Central memory CD8-positive, alpha-beta T cell (primary cell): ENCODE measurements around the gene MFAP3L.

Experiments used
- ATAC-seq: fragments of 150-1000 bp; cut with Tn5 transposase; replicated peaks from 2 replicates; pipeline ENCODE4 v1.10.0; 2022; ENCODE audit warnings: mild to moderate bottlenecking, moderate FRiP score, moderate number of reproducible peaks; ENCODE audit not compliant: poor library complexity, severe bottlenecking; ENCODE audit errors: extremely low read depth
- DNase-seq, 2 donors: peaks; one replicate each; pipeline ENCODE4 v3.0.0; 2021; ENCODE audit warnings: low spot score in 2 of 2
- H3K27ac Mint-ChIP-seq: one replicate; pipeline ENCODE4 v1.8.0; 2022; ENCODE audit warnings: low read depth, mild to moderate bottlenecking, moderate library complexity, mixed read lengths
- H3K27me3 Mint-ChIP-seq: one replicate; pipeline ENCODE4 v1.8.0; 2022; ENCODE audit warnings: mixed read lengths
- H3K36me3 Mint-ChIP-seq: one replicate; pipeline ENCODE4 v1.8.0; 2022; ENCODE audit warnings: mild to moderate bottlenecking, moderate library complexity, mixed read lengths; ENCODE audit not compliant: insufficient read depth
- H3K4me1 Mint-ChIP-seq: one replicate; pipeline ENCODE4 v1.8.0; 2022; ENCODE audit warnings: mixed read lengths
- H3K4me3 Mint-ChIP-seq: one replicate; pipeline ENCODE4 v1.8.0; 2022; ENCODE audit warnings: mild to moderate bottlenecking, moderate library complexity, mixed read lengths
- H3K9me3 Mint-ChIP-seq: one replicate; pipeline ENCODE4 v1.8.0; 2022; ENCODE audit warnings: mixed read lengths

Gene MFAP3L

DNA sequence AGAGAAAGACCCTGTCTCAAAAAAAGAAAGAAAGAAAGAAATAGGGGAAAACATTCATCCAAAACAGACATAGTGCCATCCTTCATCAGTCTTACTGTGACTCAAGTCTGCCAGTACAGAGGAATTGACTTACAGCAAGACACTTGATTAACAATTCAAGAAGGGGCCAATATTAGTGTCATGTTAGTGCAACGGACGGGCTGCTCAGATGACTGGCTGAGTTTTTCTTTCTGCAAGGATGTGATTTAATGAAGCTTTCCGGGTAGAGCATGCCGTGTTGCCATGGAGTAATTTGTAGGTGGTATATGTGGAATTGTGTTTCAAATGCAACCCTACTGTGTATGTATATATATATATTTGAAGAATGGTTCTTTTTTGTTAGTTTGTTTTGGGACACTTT, 12.6 kb upstream of the MFAP3L start:
- no peak for DNase-seq
- Mint-ChIP-seq H3K27ac (no peak overlapping the region), H3K27me3 (peaks cover 21% of the 10 kb centered on the region), H3K9me3 (no peaks in the 10 kb centered on the region), H3K4me1 (no peaks in the 10 kb centered on the region), H3K4me3 (no peak overlapping the region), H3K36me3 (no peaks in the 10 kb centered on the region)
- no peak for ATAC-seq

- H3K4me3 Mint-ChIP-seq = no peak overlapping the region
- H3K27ac Mint-ChIP-seq = no peak overlapping the region
- DNase-seq (no peak), ATAC-seq (no peak)
- no peaks in the 10 kb centered on the region for H3K4me1 Mint-ChIP-seq
- H3K27me3 Mint-ChIP-seq = peaks cover 21% of the 10 kb centered on the region
- H3K9me3 Mint-ChIP-seq = no peaks in the 10 kb centered on the region
- no peaks in the 10 kb centered on the region for H3K36me3 Mint-ChIP-seq
Observed at GRCh38 chr4:170038232-170038631, 12.0 kb upstream of the MFAP3L start.

DNA sequence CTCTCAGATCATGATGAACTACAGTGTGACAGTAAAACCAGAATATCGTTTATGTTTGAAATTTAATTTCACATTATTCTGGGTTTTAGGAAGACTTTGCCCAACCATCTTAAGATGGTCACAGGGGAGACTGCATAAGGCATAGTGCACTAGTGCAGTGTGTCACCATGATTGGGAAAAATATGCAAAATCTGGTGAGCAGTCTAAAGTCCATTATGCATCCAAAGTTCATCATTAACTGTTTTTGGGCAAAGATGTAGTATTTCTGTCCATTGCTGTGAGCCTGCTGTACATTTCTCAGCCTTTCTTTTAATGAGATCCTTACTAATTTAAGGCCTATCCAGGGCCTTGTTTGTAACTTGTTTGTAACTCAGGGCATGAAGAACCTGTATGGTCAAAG, 11.3 kb upstream of the MFAP3L start:
- Mint-ChIP-seq H3K9me3 (no peaks in the 10 kb centered on the region), H3K27me3 (peaks cover 21% of the 10 kb centered on the region)

DNA sequence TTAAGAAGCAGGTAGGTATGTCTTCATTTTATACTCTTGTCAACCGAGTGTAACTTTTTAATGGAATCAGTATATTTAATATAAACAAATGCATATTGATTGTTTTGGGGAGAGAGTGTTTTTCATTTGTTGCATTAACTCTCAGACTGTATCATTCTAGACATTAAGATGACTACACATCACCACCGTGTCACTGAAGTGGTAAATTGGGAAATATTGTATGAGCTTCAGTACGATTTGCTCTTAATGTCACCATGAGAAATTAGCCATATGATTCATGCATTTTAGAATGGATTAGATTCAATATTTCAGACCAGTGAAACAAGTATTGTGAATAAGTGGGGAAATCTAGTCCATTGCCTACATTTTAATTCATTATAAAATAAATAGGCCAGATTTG, 9.7 kb upstream of the MFAP3L start:
- H3K36me3 Mint-ChIP-seq = no peaks in the 10 kb centered on the region
- no peak overlapping the region for H3K4me3 Mint-ChIP-seq
- H3K27me3 Mint-ChIP-seq = peaks cover 18% of the 10 kb centered on the region
- DNase-seq (no peak), ATAC-seq (no peak)
- H3K27ac Mint-ChIP-seq = no peak overlapping the region
- H3K9me3 Mint-ChIP-seq = no peaks in the 10 kb centered on the region
- H3K4me1 Mint-ChIP-seq = no peaks in the 10 kb centered on the region

More for the DNA sequence above, 11.3 kb upstream of the MFAP3L start:
- DNase-seq (no peak), ATAC-seq (no peak)
- H3K4me3 Mint-ChIP-seq = no peak overlapping the region
- H3K27ac Mint-ChIP-seq = no peak overlapping the region
- no peaks in the 10 kb centered on the region for H3K36me3 Mint-ChIP-seq
- no peaks in the 10 kb centered on the region for H3K4me1 Mint-ChIP-seq

DNA sequence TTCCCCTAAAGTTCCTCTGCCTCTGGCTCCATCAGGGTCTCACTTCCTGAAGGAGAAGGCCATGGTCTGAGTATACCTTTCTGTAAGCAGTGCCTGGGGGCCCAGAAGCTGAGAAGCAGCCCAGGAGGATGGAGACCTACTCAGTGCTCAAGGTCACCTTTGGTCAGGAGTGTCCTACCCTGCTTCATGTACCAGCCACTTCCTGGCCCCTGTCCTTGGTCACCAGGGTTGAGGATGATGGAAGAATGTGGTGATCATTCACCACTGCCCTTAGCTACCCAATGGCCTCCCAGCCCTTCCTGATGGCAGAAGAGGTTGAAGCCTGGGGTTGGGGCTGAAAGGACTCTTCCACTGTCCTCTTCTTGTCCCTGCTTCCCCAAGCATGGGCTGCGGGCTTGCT, 9.0 kb upstream of the MFAP3L start:
- H3K9me3 Mint-ChIP-seq = no peaks in the 10 kb centered on the region
- H3K4me3 Mint-ChIP-seq = no peak overlapping the region
- no peak for ATAC-seq
- H3K27ac Mint-ChIP-seq = no peak overlapping the region
- DNase-seq = no peak
- peaks cover 12% of the 10 kb centered on the region for H3K27me3 Mint-ChIP-seq
- no peaks in the 10 kb centered on the region for H3K36me3 Mint-ChIP-seq
- H3K4me1 Mint-ChIP-seq = no peaks in the 10 kb centered on the region

DNA sequence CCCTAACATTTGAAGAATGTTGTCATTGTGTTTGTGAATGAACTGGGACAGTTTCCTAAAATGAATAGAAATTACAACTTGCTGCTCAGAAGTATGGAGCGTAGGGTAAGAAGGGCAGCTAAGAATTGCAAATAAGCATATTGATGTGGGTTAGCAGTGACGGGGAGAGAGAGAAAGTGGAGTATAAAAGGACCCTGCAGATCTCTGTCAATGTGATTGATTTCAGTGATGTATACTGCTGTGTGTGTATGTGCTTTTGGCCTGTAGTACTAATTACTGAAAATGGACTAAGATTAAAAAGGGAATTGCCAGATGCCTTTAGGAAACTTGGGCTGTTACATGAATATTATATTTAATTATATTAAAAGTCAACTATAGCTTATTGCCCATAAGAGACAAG, 7.8 kb upstream of the MFAP3L start:
- H3K27me3 Mint-ChIP-seq = no peaks in the 10 kb centered on the region
- no peaks in the 10 kb centered on the region for H3K9me3 Mint-ChIP-seq
- DNase-seq (no peak), ATAC-seq (no peak)
- no peaks in the 10 kb centered on the region for H3K36me3 Mint-ChIP-seq
- H3K4me1 Mint-ChIP-seq = no peaks in the 10 kb centered on the region
- H3K4me3 Mint-ChIP-seq = no peak overlapping the region
- H3K27ac Mint-ChIP-seq = no peak overlapping the region

DNA sequence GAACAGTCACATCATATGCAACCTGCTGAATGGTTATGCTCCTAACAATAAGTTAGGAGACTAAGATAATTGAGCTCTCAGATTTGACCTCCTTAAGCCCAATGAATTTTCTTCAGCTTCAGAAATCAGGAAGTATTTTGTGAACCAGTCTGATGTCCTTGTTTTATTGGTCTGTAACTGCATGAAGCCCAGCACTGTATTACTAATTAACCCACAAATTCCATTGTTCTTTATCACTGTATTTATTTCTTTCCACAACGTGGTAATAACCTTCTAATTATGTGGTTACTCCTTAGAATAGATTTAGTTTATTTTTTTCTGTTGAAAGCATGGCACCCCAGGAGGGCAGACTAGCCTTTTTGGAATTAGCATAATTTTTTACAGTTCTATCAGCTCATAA, 3.9 kb upstream of the MFAP3L start:
- peaks cover 7% of the 10 kb centered on the region for H3K4me1 Mint-ChIP-seq
- no peak for ATAC-seq
- no peak overlapping the region for H3K27ac Mint-ChIP-seq
- no peak overlapping the region for H3K4me3 Mint-ChIP-seq
- no peak for DNase-seq
- peaks cover 9% of the 10 kb centered on the region for H3K36me3 Mint-ChIP-seq
- H3K9me3 Mint-ChIP-seq = no peaks in the 10 kb centered on the region
- H3K27me3 Mint-ChIP-seq = peaks cover 7% of the 10 kb centered on the region

- peak; percentile 70 for ATAC-seq
- no peaks in the 10 kb centered on the region for H3K9me3 Mint-ChIP-seq
- H3K4me1 Mint-ChIP-seq = peaks cover 7% of the 10 kb centered on the region
Observed at GRCh38 chr4:170027181-170027829, 1.1 kb upstream of the MFAP3L start.

GRCh38 chr4:170025523-170026252, 507 bp downstream of the MFAP3L start:
- peak; percentile 1 for ATAC-seq
- Mint-ChIP-seq H3K9me3 (no peaks in the 10 kb centered on the region), H3K27me3 (peaks cover 7% of the 10 kb centered on the region), H3K36me3 (peaks cover 10% of the 10 kb centered on the region), H3K27ac (no peak overlapping the region), H3K4me1 (peaks cover 7% of the 10 kb centered on the region), H3K4me3 (peak overlapping the region; percentile 70)
- no peak for DNase-seq

More at GRCh38 chr4:170027181-170027829, 1.1 kb upstream of the MFAP3L start:
- DNase-seq = peak; percentile 78 to 85
- Mint-ChIP-seq H3K27me3 (peaks cover 7% of the 10 kb centered on the region), H3K27ac (peak overlapping the region; percentile 89), H3K36me3 (peaks cover 10% of the 10 kb centered on the region), H3K4me3 (peak overlapping the region; percentile 89)

DNA sequence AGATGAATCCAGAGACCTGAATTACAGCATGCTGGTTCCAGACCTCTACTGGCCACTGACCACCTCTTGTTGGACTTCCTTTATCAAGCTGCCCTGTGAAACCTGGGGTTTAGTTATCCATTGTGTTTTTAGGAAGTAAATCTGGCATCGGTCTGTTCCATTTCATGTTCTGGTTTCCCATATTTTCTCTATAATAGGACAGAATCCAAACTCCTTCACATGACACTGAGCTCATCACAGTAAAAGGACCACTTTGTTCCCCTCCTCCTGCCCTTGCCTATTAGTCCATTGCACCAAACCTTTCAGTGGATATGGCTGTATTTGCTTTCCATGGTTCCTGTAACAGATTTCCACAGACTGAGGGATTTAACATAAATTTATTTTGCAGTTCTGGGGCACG, 4.0 kb downstream of the MFAP3L start:
- ATAC-seq (no peak), DNase-seq (no peak)
- peaks cover 6% of the 10 kb centered on the region for H3K36me3 Mint-ChIP-seq

DNA sequence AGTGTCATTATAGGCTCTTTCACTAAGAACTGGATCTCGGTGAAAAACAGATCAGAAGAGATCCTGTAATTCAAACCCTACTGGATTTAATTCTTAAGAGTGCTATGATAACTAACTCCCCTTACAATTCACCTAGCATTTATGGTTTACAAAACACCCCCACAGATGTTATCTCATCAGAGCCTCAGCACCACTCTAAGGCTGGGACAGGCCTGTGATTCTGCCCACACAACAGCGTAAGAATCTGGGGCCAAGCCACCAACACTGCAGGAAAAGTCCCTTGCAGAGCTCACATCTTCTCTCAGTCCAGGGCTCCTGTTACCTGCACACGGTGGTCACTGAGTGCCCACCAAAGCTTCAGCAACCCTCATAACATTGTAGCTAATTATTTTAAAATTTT, 8.9 kb downstream of the MFAP3L start:
- DNase-seq = no peak
- H3K4me1 Mint-ChIP-seq = no peaks in the 10 kb centered on the region
- H3K9me3 Mint-ChIP-seq = no peaks in the 10 kb centered on the region
- peaks cover 10% of the 10 kb centered on the region for H3K27me3 Mint-ChIP-seq
- no peak for ATAC-seq
- no peak overlapping the region for H3K4me3 Mint-ChIP-seq
- H3K36me3 Mint-ChIP-seq = no peaks in the 10 kb centered on the region
- no peak overlapping the region for H3K27ac Mint-ChIP-seq

More for the DNA sequence above, 4.0 kb downstream of the MFAP3L start:
- Mint-ChIP-seq H3K4me3 (no peak overlapping the region), H3K4me1 (peaks cover 1% of the 10 kb centered on the region), H3K27ac (no peak overlapping the region), H3K9me3 (no peaks in the 10 kb centered on the region), H3K27me3 (peaks cover 2% of the 10 kb centered on the region)

GRCh38 chr4:170015285-170015684, 10.9 kb downstream of the MFAP3L start:
- Mint-ChIP-seq H3K4me1 (no peaks in the 10 kb centered on the region), H3K27ac (no peak overlapping the region), H3K36me3 (no peaks in the 10 kb centered on the region), H3K4me3 (no peak overlapping the region), H3K27me3 (peaks cover 10% of the 10 kb centered on the region), H3K9me3 (no peaks in the 10 kb centered on the region)
- ATAC-seq = no peak
- no peak for DNase-seq

GRCh38 chr4:170014359-170015011, 11.7 kb downstream of the MFAP3L start:
- peaks cover 10% of the 10 kb centered on the region for H3K27me3 Mint-ChIP-seq
- no peak for DNase-seq
- ATAC-seq = no peak
- no peaks in the 10 kb centered on the region for H3K4me1 Mint-ChIP-seq
- H3K27ac Mint-ChIP-seq = no peak overlapping the region
- no peaks in the 10 kb centered on the region for H3K36me3 Mint-ChIP-seq
- no peak overlapping the region for H3K4me3 Mint-ChIP-seq
- H3K9me3 Mint-ChIP-seq = no peaks in the 10 kb centered on the region
